GM21717 (cell line): ENCODE measurements around the gene CHCHD6.
A peak's percentile ranks its signal among the peaks of the same experiment; 100 is the strongest.

ENCODE experiments used
- ATAC-seq: cut with Tn5 transposase; IDR thresholded peaks from one replicate; pipeline ENCODE4 v1.9.1; 2021; ENCODE audit warnings: mild to moderate bottlenecking, moderate library complexity; ENCODE audit not compliant: unreplicated experiment

Gene CHCHD6

DNA sequence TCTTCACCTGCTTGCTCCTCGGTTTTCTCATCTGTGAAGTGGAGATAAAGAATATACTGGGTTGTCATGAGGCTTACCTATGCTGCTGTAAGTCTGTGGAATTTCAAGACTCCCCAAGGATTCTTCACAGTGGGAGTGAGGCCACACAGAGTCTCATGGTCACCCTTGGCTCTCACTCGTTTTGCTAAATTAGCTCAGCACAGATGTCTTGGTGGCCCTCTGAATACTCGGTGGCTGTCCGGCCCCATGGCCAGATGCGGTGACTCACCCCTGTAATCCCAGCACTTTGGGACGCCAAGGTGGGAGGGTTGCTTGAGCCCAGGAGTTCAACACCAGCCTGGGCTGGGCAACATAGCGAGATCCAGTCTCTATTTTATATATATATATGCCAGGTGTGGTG, 5.0 kb upstream of the CHCHD6 start:
- ATAC-seq = no peak

DNA sequence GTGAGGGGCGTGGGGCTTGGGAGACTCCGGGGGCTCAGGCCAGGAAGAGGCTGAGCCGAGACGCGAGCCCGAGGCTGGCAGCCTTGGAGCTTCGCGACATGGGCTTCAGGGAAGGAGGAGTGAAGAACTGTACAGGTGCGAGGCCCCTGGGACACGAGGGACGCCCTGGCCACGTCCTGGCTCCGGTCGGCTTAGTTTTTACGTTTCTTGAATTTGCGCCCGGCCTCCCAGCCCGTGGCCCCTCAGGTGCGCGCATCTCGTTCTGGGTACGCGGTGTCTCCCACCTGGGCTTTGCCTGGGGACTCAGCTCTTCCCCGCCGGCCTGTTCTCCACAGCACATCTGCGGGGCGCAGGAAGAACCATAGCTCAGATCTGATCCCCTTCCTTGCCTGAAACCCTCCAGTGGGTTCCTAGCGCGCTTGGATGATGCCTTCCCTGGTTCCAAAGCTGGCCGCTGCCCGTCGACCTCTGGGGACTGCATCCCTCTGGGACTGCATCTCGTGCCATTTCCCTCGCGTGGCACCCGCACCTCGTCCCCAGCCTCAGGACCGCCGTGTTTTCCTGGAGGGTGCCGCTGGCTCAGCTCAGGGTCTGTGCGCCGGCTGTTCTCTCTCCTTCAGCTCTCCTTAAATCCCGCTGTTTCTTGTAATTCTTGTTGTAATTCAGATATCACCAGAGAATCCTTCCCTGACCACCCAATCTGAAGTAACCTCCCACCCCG, 614 bp downstream of the CHCHD6 start:
- peak; percentile 11 for ATAC-seq

- ATAC-seq = no peak
Observed at GRCh38 chr3:126706631-126707030, 2.6 kb downstream of the CHCHD6 start.

- no peak for ATAC-seq
Observed at GRCh38 chr3:126711121-126711760, 7.2 kb downstream of the CHCHD6 start.

DNA sequence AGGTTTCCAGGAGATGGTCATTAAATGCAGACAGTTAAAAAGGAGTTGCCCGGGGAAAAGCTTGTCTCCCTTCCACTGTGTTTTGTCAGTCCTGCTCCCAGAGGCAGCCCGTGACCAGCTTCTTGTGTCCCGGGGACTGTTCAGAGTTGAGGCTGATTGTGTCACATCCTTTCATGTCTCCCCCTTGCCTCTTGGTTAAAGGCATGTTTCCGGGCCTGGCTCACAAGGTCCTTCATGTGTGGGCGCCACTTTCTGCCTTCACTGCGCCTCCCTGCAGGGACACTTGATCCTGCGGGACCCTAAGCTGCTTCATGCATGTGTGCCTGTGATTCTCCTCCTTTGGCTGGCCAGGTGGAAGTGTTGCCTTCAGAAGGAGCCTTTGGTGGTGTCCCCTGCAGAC, 9.2 kb downstream of the CHCHD6 start:
- no peak for ATAC-seq

DNA sequence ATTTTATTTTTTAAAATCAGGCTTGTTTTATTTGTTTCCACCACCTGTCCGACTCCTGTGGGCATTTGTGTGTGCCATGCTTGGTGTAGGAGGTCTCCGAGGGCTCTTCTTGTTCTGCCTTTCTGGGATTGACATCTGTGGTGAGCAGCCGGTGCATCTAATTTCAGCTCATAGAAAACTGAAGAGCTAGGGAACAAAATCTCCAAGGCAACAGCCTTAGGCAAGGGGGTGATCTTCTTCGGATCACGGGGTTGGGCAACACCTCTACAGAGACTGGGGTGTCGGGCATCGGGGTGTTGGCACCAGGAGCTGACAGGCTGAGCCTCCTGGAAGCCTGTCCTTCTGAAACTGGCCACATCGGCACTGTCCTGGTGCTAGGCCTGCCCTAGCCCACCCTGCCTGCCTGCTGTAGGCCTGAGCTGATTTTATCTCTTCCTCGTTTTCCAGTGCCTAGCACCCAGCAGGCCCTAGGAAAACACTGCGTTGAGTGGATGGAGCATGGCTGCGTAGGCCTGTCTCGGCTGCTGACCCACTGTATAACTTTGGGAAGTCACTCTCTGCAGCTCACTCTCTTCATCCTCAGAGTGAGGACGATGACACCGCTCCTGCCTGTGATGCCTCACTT, 10.3 kb downstream of the CHCHD6 start:
- no peak for ATAC-seq

DNA sequence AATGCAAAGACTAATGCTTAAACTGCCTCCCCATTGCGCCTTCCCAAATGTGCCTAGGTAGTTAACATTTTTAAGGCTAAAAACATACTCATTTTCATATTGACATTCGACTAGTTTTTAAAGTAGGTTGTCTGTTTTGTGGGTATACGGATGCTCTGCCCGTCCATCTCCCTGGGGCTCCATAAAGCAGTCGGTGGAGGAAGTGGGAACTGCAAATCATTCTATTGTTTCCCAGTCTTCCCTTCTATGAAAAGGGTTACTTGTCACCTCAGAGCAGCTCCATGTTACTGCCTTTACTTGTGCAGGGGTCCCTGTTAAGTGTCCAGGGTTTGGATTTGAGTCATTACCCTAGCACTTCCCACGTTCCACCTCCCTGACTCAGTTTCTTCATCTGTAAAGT, 10.9 kb downstream of the CHCHD6 start:
- no peak for ATAC-seq

DNA sequence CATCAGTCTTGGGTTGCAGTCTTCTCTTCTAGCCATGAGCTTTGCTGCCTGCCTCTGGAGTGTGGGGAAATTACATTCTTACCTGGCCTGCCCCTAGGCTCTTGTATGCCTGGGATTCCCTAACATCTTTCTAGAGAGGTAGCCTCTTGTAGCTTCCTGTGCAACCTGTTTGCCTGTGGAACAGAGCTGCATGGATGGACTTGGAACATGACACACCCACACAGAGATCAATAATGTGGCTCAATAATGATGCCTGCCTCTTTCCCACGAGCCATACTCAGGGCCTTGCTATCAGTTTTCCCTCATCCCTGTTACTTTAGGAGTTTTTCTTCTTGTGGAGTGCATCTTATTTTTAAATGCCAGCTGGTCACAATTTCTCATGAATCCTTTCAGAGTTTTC, 11.4 kb downstream of the CHCHD6 start:
- ATAC-seq = no peak

GRCh38 chr3:126716057-126716456, 12.0 kb downstream of the CHCHD6 start:
- no peak for ATAC-seq

DNA sequence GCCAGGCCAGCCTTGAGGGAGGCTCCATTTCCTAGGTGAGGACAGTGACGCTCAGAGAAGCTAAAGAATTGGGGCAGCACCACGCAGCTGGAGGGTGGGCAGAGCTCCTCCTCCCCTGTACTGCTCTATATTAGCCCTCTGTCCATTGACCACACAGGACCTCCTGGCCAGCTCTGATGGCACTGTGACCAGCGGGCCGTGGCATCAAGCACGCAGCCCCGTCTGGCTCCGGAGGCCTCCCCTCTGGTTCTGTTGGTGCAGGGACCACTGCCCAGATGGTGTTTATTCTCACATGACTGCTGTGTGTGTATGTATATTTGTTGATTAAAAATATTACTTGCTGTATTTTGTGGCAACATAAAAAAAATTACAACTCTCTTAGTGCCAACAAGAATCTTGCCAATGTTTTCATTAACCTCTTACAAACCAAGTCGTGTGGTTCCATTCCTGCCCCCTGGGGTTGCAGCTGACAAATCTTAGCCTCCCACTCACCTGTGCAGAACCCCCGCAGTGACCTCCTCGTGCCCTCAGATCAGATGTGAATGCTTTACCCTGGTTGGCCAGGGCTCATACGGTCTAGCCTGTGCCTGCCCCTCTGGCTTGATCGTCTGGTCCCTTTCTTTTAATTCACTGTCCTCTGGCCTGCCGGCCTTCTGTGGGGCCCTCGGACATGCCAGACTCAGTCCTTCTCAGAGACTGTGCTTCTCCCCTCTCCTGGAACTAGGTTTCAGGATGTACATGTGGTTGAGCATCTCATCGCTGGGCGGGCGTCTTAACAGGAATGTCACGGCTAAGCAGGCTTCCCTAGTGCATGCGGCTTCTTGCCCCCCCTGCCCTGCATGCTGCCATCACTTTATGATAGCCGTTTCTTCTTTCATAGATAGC, 14.8 kb downstream of the CHCHD6 start:
- no peak for ATAC-seq

- ATAC-seq = no peak
Observed at GRCh38 chr3:126720596-126720995, 16.6 kb downstream of the CHCHD6 start.

DNA sequence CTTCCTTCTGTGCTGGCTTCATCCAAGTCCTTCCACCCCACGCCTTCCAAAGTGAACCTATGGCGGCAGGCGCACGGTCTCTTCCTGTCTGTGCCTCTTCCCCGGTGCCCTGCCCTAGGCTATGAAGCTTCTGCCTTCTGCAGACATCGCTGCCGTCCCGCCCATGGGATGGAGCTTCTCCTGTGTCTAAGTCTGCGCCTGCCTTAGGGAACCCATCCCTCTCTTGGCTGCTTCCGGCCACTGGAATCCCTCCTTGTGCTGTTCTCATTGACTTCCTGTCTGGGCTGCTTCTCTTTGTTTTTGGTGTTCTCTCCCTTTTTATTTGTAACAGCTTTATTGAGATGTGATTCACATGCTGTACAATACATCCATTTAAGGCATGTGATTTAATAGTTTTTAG, 17.2 kb downstream of the CHCHD6 start:
- ATAC-seq = no peak

DNA sequence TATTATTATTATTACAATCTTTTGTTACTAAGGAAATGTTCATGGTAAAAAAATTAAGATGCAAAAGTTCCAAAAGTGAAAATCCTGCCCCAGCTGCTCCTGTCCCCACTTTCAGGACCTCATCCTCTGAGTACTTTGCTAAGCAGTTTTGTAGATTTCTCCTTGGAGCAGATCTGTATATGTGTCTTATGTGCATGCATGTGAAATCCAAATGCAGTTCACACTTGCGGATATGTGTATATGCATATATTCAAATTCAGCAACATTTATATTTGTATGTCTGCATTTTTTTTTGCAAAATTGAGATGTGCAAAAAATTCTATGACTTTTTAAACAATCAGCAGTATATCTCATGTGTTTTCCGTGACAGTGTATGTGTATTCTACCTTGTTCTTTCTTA, 19.2 kb downstream of the CHCHD6 start:
- no peak for ATAC-seq

DNA sequence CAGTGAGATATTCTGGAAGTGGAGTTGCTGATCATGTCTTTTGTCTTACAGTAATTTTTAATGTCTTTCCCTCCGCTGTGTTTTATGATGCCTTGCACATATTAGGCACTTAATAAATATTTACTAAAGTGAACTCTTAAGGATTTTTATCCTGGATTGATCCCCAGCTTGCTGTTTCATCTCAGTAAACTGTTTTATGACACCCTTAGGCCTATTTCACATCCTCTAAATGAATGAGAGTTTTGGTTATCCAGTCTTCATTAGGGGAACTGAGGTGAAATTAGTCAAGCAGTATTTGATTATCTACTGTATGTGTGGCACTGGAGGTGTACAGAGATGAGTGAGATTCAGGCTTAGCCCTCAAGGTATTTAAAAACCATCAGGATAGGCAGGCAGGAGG, 19.8 kb downstream of the CHCHD6 start:
- ATAC-seq = no peak

GRCh38 chr3:126728680-126729079, 24.6 kb downstream of the CHCHD6 start:
- ATAC-seq = no peak

GRCh38 chr3:126730376-126730775, 26.3 kb downstream of the CHCHD6 start:
- no peak for ATAC-seq

- no peak for ATAC-seq
Observed at GRCh38 chr3:126731044-126731443, 27.0 kb downstream of the CHCHD6 start.

GRCh38 chr3:126732281-126733060, 28.4 kb downstream of the CHCHD6 start:
- ATAC-seq = no peak

GRCh38 chr3:126733061-126733430, 29.0 kb downstream of the CHCHD6 start:
- ATAC-seq = no peak

DNA sequence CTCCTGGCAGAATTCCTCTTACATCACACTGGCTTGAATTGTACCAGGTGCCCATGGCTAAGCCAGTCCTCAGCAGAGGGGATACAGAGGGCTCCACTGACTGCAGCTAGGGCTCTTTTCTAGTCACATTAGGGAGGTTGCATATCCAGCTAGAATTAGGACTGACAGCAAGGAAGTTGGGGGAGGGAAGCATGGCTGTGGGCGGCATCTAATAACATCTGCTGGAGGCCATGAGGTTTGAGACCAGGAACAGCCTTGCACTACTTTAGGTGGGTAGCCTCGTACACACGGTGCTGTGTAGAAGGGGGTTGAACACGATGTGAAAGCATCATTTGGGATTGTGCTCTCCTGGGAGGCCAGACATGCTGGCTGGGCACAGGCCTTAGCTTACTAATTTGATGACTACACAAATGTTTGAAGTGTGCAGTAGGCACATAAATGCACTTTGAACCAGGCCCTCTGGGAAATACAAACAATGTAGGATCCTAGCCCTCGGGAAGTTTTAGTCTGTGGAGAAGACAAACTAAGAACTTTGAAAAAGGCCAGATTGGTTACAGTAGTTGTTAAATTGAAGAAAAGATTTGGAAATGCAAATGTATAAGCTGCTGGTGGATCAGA, 30.2 kb downstream of the CHCHD6 start:
- no peak for ATAC-seq
